CD4-positive, alpha-beta T cell (primary cell): Measurements from ENCODE around the gene UBTD2. TPM values are rescaled to one million over a fixed set of nuclear protein-coding genes. Genes with fewer than 3 reads are reported as not detected.

Experiments used
- ATAC-seq: fragments of 200-7000 bp; cut with Tn5 transposase; one replicate; pipeline ENCODE4 v1.10.0; 2022; ENCODE audit warnings: mild to moderate bottlenecking; ENCODE audit not compliant: poor library complexity
- CTCF ChIA-PET: fragments of 350-600 bp; sonication (Branson Sonifier 250); formaldehyde crosslinking; loops from one replicate; lab custom pipeline; 2021; ENCODE audit warnings: antibody characterized with exemption, inconsistent platforms; lab: Charles Lee
- POLR2A ChIA-PET: fragments of 350-600 bp; sonication (Branson Sonifier 250); formaldehyde crosslinking; loops from one replicate; lab custom pipeline; 2021; ENCODE audit warnings: antibody characterized with exemption, inconsistent platforms; lab: Charles Lee
- DNase-seq, 14 experiments: peaks; one replicate each; pipeline ENCODE4 v3.0.0-alpha.2; 2013 to 2020; ENCODE audit warnings: mixed read lengths in 2 of 14
- H3K27ac ChIP-seq, 2 donors: one replicate each; pipeline versions ENCODE4 v1.5.1 to v1.7.0; 2013; ENCODE audit warnings: low read length in 2 of 2, low read depth in 1 of 2, mild to moderate bottlenecking in 1 of 2
- H3K27me3 ChIP-seq, 2 experiments: 1 replicate in 1 of 2; 2 replicates in 1 of 2; pipeline versions ENCODE4 v1.6.1 to v1.7.0; 2013; ENCODE audit warnings: low read length in 2 of 2, control low read depth in 1 of 2, mild to moderate bottlenecking in 1 of 2, moderate library complexity in 1 of 2; ENCODE audit not compliant: insufficient read depth in 2 of 2, control insufficient read depth in 1 of 2
- H3K36me3 ChIP-seq: one replicate; pipeline ENCODE4 v1.6.1; 2013; ENCODE audit warnings: low read length, control low read depth; ENCODE audit not compliant: insufficient read depth
- H3K4me1 ChIP-seq: one replicate; pipeline ENCODE4 v1.6.1; 2013; ENCODE audit warnings: low read length, control low read depth; ENCODE audit not compliant: insufficient read depth
- H3K4me3 ChIP-seq: one replicate; pipeline ENCODE4 v1.5.1; 2013; ENCODE audit warnings: mild to moderate bottlenecking, low read length, moderate library complexity
- H3K9me3 ChIP-seq, 2 experiments: 1 replicate in 1 of 2; 2 replicates in 1 of 2; pipeline versions ENCODE4 v1.6.1 to v1.7.0; 2013; ENCODE audit warnings: low read length in 2 of 2, mild to moderate bottlenecking in 2 of 2, control low read depth in 1 of 2, moderate library complexity in 1 of 2; ENCODE audit not compliant: control insufficient read depth in 1 of 2, insufficient read depth in 1 of 2
- H3K27ac Mint-ChIP-seq: one replicate; pipeline ENCODE4 v1.8.0; 2020; ENCODE audit warnings: mixed read lengths
- H3K27me3 Mint-ChIP-seq: one replicate; pipeline ENCODE4 v1.8.0; 2021; ENCODE audit warnings: mixed read lengths
- H3K36me3 Mint-ChIP-seq: one replicate; pipeline ENCODE4 v1.8.0; 2021; ENCODE audit warnings: low read depth, mixed read lengths
- H3K4me1 Mint-ChIP-seq: one replicate; pipeline ENCODE4 v1.8.0; 2021; ENCODE audit warnings: low read depth, mixed read lengths
- H3K4me3 Mint-ChIP-seq: one replicate; pipeline ENCODE4 v1.8.0; 2020; ENCODE audit warnings: mild to moderate bottlenecking, mixed read lengths
- H3K9me3 Mint-ChIP-seq: one replicate; pipeline ENCODE4 v1.8.0; 2020; ENCODE audit warnings: mixed read lengths
- intact Hi-C, 2 experiments: fragments of 100-400 bp; cut with DNase I in 1 of 2; cut with micrococcal nuclease in 1 of 2; formaldehyde crosslinking; loops; one replicate each; pipeline versions ENCODE4 v1.15.1 to v1.9.0; 2023 to 2025; cut with DNase I, micrococcal nuclease
- total RNA-seq, 174 experiments: library from RNA in 2 of 174; stranded (reverse) in 2 of 174; gene quantifications; one replicate each; pipeline ENCODE4 v1.2.3 and lab custom pipeline; 2021 to 2026
- TF ChIP-seq, protein P1 (sequence below): fragments of 200-600 bp; IDR thresholded peaks from one replicate; pipeline ENCODE4 v1.8.0; 2022; ENCODE audit warnings: antibody characterized with exemption, mild to moderate bottlenecking

UBTD2 gene
- total RNA-seq, 2 experiments from 2014 or later = 0.66 to 1.1 TPM

DNA sequence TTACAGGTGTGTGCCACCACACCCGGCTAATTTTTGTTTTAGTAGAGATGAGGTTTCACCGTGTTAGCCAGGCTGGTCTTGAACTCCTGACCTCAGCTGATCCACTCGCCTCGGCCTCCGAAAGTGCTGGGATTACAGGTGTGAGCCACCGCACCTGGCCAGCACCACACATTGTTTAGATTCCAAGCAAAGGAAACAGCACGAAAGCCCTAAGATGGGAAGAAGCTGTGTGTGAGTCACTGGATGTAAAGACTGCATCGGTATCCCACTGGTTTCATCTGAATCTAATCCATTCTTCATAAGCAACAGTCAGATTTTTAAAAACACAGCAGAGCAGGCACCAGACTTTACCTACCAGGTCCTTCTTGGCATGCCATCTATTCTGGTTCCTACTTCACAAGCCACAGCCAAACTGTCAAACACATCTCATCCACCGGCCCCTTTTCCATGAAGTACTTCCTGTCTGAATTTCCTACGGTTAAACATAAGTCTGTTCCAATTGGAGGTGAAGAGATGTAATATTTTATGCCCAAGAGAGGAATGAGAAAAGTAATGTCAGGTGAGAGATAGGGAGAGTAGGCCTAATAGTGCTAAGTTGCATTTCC lies 17.4 kb downstream of the UBTD2 start:
- TF ChIP-seq, protein P1, sequence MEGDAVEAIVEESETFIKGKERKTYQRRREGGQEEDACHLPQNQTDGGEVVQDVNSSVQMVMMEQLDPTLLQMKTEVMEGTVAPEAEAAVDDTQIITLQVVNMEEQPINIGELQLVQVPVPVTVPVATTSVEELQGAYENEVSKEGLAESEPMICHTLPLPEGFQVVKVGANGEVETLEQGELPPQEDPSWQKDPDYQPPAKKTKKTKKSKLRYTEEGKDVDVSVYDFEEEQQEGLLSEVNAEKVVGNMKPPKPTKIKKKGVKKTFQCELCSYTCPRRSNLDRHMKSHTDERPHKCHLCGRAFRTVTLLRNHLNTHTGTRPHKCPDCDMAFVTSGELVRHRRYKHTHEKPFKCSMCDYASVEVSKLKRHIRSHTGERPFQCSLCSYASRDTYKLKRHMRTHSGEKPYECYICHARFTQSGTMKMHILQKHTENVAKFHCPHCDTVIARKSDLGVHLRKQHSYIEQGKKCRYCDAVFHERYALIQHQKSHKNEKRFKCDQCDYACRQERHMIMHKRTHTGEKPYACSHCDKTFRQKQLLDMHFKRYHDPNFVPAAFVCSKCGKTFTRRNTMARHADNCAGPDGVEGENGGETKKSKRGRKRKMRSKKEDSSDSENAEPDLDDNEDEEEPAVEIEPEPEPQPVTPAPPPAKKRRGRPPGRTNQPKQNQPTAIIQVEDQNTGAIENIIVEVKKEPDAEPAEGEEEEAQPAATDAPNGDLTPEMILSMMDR = no peak
- POLR2A ChIA-PET = no interaction called here

DNA sequence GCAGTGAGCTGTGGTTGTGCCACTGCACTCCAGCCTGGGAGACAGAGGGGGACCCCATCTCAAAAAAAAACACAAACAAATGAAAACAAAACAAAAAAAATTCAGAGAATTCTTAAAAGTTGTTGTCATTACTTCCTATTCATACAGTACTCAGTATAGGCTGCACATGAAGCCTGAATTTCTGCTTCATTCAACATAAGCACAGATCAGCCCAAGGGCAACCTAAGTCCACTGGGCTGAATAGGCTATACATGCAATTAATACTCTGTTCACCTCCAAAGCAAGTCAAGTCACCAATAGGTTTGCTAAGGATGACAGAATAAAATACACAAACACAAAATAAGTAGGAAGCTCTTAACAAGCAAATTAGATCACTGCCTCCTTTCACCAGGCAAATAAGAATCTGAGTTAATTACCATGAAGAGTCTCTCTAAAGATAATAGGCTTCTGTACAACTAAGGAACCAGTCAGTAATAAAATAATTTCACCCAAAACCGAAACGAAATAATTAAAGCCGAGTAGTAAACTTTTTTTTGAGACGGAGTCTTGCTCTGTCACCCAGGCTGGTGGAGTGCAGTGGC lies 18.7 kb downstream of the UBTD2 start:
- POLR2A ChIA-PET = interaction anchor here (0.6 kb wide), 1 partner anchor 89 kb away, joined by 3 read pairs; no protein-coding TSS in a partner anchor
- Mint-ChIP-seq H3K27me3 (no peaks in the 10 kb centered on the region), H3K4me1 (peaks cover 14% of the 10 kb centered on the region), H3K4me3 (no peak overlapping the region), H3K36me3 (peaks cover 14% of the 10 kb centered on the region), H3K9me3 (no peaks in the 10 kb centered on the region), H3K27ac (no peak overlapping the region)
- H3K9me3 ChIP-seq = no peaks in the 10 kb centered on the region
- no peaks in the 10 kb centered on the region for H3K4me1 ChIP-seq
- no peak overlapping the region for H3K27ac ChIP-seq
- H3K27me3 ChIP-seq = no peaks in the 10 kb centered on the region
- no peak overlapping the region for H3K4me3 ChIP-seq
- CTCF ChIA-PET = no interaction called here
- ATAC-seq (no peak), DNase-seq (no peak)
- no peaks in the 10 kb centered on the region for H3K36me3 ChIP-seq
- intact Hi-C loops = no loop called here
- TF ChIP-seq, protein P1 = no peak

More for the DNA sequence above, 17.4 kb downstream of the UBTD2 start:
- H3K27me3 Mint-ChIP-seq = no peaks in the 10 kb centered on the region
- Histone ChIP-seq H3K9me3 (no peaks in the 10 kb centered on the region), H3K27ac (no peak overlapping the region), H3K4me3 (no peak overlapping the region), H3K36me3 (no peaks in the 10 kb centered on the region), H3K4me1 (no peaks in the 10 kb centered on the region), H3K27me3 (no peaks in the 10 kb centered on the region)
- CTCF ChIA-PET = interaction anchor here (1.1 kb wide), 1 partner anchor 27 kb away, joined by 3 read pairs; no protein-coding TSS in a partner anchor
- no peak for DNase-seq
- ATAC-seq = no peak
- no peaks in the 10 kb centered on the region for H3K9me3 Mint-ChIP-seq
- peaks cover 14% of the 10 kb centered on the region for H3K4me1 Mint-ChIP-seq
- H3K36me3 Mint-ChIP-seq = peaks cover 7% of the 10 kb centered on the region
- no peak overlapping the region for H3K27ac Mint-ChIP-seq
- no peak overlapping the region for H3K4me3 Mint-ChIP-seq
- intact Hi-C loops = no loop called here

DNA sequence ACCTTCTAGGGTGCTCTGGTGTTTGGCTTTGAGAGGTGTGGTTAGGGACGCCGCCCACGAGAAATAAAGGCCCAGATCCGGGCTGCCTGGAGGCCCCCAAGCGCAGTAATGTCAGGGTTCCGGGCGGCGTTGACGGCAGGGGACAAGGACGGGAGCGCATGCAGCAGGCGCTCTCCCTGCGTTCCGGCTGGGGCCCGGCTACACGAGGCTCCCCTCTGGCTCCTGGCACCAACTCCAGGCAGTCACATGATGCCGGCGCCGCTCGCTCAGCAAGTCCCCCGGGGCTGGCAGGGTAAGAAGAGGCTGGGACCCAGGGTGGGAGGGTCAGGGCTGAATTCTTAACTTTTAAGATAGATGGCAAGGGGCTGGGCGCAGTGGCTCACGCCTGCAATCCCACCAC lies 28.1 kb downstream of the UBTD2 start:
- H3K9me3 Mint-ChIP-seq = peaks cover 12% of the 10 kb centered on the region
- peaks cover 54% of the 10 kb centered on the region for H3K36me3 Mint-ChIP-seq
- no peak overlapping the region for H3K27ac Mint-ChIP-seq
- Histone ChIP-seq H3K27me3 (no peaks in the 10 kb centered on the region), H3K9me3 (peaks cover 17 to 36% of the 10 kb centered on the region in 2 experiments), H3K4me1 (no peaks in the 10 kb centered on the region), H3K36me3 (no peaks in the 10 kb centered on the region), H3K4me3 (no peak overlapping the region), H3K27ac (no peak overlapping the region)
- ChIA-PET CTCF (interaction anchor here (0.9 kb wide), 1 partner anchor 38 kb away, joined by 3 read pairs; no protein-coding TSS in a partner anchor), POLR2A (no interaction called here)
- TF ChIP-seq, protein P1 = no peak
- H3K4me3 Mint-ChIP-seq = no peak overlapping the region
- intact Hi-C loops = no loop called here
- DNase-seq = no peak
- no peaks in the 10 kb centered on the region for H3K27me3 Mint-ChIP-seq
- no peak for ATAC-seq
- no peaks in the 10 kb centered on the region for H3K4me1 Mint-ChIP-seq
